ENCODE data around the gene BFSP1.

The BFSP1 gene

DNA sequence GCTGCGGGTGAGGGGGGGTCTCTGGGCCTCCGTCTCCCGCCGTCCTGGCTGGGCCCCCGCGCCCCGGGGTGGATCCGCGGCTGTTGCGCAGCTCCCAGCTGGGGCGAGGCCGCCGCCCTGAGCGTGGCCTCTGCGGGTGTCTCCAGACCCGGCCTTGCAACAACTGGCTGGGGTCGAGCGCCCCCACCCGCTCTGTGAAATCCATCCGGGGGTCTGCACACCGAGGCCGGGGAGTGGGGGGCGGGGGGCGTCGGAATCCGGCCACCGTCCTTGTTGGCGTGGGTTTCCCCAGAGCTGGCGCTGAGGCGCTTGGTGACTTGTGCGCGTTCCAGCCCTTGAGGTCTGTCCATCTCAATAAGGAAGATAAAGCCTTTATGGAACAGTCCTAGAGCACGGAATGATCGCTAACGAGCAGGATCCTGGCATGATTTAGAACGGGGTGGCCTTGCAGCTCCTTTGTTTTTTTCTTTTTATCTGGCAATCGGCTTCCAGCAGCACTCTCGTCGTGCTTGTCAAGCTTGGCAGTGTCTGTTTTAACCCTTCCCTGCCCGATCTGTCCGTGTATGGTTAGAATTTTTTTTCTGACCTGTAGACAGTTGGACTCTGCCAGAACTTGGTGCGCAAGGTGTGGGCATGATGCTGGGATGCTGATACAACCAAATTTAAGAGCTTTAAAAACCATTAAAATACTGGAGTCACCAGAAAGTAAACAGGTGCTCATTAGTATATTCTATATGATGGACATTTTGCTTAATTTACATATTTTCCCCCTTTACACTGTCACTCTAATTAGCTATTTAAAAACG, 39.4 kb upstream of the BFSP1 start:
- TF ChIP-seq TCF4 (CRISPR knock-in tag; IDR thresholded peaks at IDR 0.05; ENCODE audit: borderline replicate concordance) (peak; percentile 10; the same call in 1 of the 2 replicates), ZFP3 (CRISPR knock-in tag; IDR thresholded peaks at IDR 0.05) (no peak)
- ATAC-seq: peak; percentile 65

DNA sequence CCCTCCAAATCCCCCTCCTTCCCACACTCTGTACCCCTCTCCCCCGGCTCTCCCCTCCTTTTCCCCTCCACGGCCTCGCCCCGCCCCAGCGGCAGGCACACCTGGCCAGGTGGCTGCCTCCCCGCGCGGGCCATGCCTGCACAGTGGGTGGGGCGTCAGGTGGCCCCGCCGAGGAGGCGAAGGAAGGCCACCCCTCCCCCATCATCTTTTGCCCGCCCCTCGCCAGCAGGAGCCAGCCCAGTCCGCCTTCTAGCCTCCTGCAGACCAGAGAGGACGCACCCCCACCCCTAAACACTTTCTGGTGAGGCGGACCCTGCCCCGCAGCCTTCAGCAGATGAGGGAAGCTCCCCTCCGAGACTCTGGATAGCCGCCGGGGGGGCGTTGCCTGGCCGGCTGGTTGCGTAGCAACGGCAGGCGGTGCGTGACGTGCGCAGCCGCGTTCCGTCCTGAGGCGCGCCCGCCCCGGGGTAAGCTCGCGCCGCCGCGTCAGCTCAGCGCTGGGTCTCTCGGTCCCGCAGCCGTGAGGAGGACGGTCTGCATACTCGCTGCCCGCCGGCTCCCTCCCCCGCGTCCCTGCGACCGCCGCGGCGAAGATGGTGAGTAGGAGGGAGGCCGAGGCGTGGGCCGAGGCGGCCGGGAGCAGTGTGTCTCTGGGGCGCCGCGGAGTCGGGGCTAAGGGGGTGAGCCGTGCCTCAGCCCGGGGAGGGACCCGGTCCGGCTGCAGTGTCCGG, 38.6 kb upstream of the BFSP1 start, which contains the start of gene DSTN:
Gene DSTN, plus strand, starts transcription at position 460 of the 731 bp plus-strand sequence. Its CDS starts 134 bp downstream, at position 594.
- no peak for TF ChIP-seq ISL1 (CRISPR knock-in tag; IDR thresholded peaks at IDR 0.05)
- TF ChIP-seq ZFP3 (CRISPR knock-in tag; IDR thresholded peaks at IDR 0.05): peak; percentile 55; the same call in 1 of the 2 replicates
- TF ChIP-seq ZFP30 (CRISPR knock-in tag; IDR thresholded peaks at IDR 0.05): no peak
- no peak for TF ChIP-seq ARNTL (CRISPR knock-in tag; IDR thresholded peaks at IDR 0.05; ENCODE audit: borderline replicate concordance, low read depth)
- TF ChIP-seq, protein P1, sequence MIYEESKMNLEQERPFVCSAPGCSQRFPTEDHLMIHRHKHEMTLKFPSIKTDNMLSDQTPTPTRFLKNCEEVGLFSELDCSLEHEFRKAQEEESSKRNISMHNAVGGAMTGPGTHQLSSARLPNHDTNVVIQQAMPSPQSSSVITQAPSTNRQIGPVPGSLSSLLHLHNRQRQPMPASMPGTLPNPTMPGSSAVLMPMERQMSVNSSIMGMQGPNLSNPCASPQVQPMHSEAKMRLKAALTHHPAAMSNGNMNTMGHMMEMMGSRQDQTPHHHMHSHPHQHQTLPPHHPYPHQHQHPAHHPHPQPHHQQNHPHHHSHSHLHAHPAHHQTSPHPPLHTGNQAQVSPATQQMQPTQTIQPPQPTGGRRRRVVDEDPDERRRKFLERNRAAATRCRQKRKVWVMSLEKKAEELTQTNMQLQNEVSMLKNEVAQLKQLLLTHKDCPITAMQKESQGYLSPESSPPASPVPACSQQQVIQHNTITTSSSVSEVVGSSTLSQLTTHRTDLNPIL (CRISPR knock-in tag; IDR thresholded peaks at IDR 0.05; ENCODE audit: low read depth): no peak
- ATAC-seq: peak; percentile 83

DNA sequence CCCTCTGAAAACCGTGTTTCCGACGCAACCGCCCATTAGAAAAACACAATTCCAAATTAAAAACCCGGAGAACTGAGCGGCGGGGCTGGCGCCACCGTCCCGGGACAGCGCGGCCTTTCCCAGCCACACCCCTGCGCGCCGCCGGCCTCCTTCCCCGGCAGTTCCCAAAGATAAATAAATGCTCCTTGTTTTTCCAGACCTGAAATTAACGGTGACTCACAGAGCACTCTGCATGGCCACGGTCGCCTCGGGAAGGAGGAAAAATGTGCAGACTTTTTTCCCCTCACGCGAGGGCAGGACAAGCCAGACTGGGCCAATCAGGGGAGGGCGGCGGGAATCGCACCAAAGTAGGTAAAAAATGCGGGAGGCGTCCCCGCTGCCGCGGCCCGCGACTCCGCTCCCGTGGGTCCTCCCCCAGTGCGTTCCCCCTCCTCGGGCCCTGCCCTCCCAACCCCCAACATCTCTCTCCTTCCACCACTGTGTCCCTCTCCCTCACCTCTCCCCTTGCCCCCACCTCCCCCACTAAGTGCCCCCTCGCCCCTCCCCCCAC, 37.9 kb upstream of the BFSP1 start:
- TF ChIP-seq POU6F1 (CRISPR knock-in tag; IDR thresholded peaks at IDR 0.05; ENCODE audit: borderline replicate concordance, low read depth) (no peak), ZNF565 (CRISPR knock-in tag; conservative IDR thresholded peaks at IDR 0.05; ENCODE audit: low read depth) (no peak), ZFP30 (CRISPR knock-in tag; IDR thresholded peaks at IDR 0.05) (no peak), PPARA (CRISPR knock-in tag; IDR thresholded peaks at IDR 0.05; ENCODE audit: borderline replicate concordance) (no peak), ZC3H10 (CRISPR knock-in tag; IDR thresholded peaks at IDR 0.05) (peak; percentile 89), TSHZ2 (CRISPR knock-in tag; IDR thresholded peaks at IDR 0.05) (no peak), ARNTL (CRISPR knock-in tag; IDR thresholded peaks at IDR 0.05; ENCODE audit: borderline replicate concordance, low read depth) (no peak), CSRNP3 (CRISPR knock-in tag; IDR thresholded peaks at IDR 0.05) (no peak), OSR1 (CRISPR knock-in tag; IDR thresholded peaks at IDR 0.05) (no peak), TOX (CRISPR knock-in tag; IDR thresholded peaks at IDR 0.05; ENCODE audit: borderline replicate concordance) (peak; percentile 43; the same call in 1 of the 2 replicates), RARB (CRISPR knock-in tag; IDR thresholded peaks at IDR 0.05) (peak; percentile 73; the same call in 1 of the 2 replicates), ZNF70 (CRISPR knock-in tag; IDR thresholded peaks at IDR 0.05) (no peak), PATZ1 (CRISPR knock-in tag; IDR thresholded peaks at IDR 0.05; ENCODE audit: borderline replicate concordance) (peak; percentile 72; the same call in 1 of the 2 replicates), ESRRG (CRISPR knock-in tag; IDR thresholded peaks at IDR 0.05) (no peak), TCF4 (CRISPR knock-in tag; IDR thresholded peaks at IDR 0.05; ENCODE audit: borderline replicate concordance) (peak; percentile 51; the same call in 1 of the 2 replicates), SNAI2 (CRISPR knock-in tag; IDR thresholded peaks at IDR 0.05) (no peak), ZFP3 (CRISPR knock-in tag; IDR thresholded peaks at IDR 0.05) (no peak), CSDC2 (CRISPR knock-in tag; IDR thresholded peaks at IDR 0.05) (peak; percentile 59; the same call in 1 of the 2 replicates), ZNF8 (CRISPR knock-in tag; IDR thresholded peaks at IDR 0.05) (no peak), GLIS3 (CRISPR knock-in tag; IDR thresholded peaks at IDR 0.05) (no peak), ISL1 (CRISPR knock-in tag; IDR thresholded peaks at IDR 0.05) (no peak), BACH2 (CRISPR knock-in tag; IDR thresholded peaks at IDR 0.05; ENCODE audit: borderline replicate concordance) (no peak)
- TF ChIP-seq, protein P1 (CRISPR knock-in tag; IDR thresholded peaks at IDR 0.05; ENCODE audit: low read depth): 0 out of 2 replicates have a peak, but pooled peaks have one; percentile 2

More for the DNA sequence above, 37.9 kb upstream of the BFSP1 start:
- peak; percentile 81 for ATAC-seq

Data from SK-N-SH treated with all-trans-retinoic acid at 6 μM for 48 hours (cell line).